GM18502 (cell line): ENCODE results near the gene SMAD3.
"Not testable (repeated sequence)": the region's sequence is repeated elsewhere in the genome, so short reads cannot be mapped to it uniquely, and the experiment has no call there.

ENCODE experiments used
- ATAC-seq: cut with Tn5 transposase; IDR thresholded peaks from one replicate; pipeline ENCODE4 v1.9.1; 2021; ENCODE audit warnings: mild to moderate bottlenecking; ENCODE audit not compliant: unreplicated experiment, poor library complexity

The SMAD3 gene

DNA sequence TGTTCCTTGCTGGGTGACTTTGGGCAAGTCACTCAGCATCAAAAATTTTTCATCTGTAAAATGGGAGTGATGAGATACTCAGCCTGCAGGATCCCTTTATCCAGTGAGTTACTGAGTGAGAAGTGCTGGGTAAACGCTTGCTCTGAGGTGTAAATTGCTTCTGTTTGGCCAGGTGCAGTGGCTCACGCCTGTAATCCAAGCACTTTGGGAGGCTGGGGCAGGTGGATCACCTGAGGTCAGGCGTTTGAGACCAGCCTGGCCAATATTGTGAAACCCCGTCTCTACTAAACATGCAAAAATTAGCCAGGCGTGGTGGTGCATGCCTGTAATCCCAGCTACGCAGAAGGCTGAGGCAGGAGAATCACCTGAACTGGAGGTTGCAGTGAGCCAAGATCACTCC lies 87.6 kb downstream of the SMAD3 start:
- not testable (repeated sequence) for ATAC-seq

DNA sequence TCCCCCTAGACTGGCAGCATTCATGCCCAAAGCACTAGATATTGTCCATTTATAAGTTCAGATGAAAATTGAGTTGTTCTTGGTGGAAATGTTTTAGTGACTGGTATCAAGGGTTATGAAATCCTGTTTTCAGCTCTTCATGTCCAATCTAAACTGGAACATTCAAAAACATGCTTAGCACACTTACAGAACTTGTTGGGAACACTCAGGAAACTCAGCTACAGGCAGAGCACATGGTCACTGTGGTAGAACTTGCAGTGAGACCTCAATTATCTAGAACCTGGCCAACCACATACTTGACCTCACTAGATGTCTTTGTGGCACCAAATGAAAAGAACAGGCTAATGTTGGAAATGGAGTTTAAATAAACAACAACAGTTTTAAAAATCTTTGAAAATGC lies 88.8 kb downstream of the SMAD3 start:
- ATAC-seq = no peak

DNA sequence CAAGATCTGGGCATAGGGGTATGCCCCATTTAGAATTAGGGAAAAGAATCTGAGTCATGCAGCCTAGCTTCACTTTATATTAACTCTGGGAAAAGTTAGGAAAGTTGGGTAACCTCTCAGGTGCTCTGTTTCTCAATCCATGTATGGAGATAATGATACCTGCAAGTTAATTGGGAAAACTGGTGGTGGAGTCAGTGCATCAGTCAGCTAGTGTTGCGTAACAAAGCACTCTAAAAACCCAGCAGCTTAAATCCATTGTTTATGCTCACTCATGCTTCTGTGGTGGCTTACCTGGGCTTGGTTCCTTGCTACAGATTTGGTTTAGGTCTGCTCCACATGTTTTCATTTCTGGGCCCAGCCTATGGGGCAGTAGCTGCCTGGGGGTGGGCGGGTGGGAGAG lies 91.0 kb downstream of the SMAD3 start:
- ATAC-seq = no peak

DNA sequence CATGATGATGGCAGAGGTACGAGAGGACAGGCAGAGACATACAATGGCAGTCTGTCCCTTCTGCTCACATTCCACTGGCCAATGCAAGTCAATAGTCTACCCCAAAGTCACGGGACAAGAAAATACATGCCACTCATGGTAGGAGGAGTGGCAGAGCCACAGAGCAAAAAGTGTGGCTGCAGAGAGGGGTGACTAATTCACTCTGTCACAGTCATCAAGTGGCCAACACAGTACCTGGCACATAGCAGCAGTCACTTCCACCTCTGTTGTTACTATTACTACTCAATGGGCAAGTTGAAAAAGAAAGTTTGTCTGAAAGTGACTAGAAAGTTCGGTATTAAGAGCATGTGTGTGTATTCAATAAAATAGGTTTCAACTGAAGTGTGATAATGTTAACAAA lies 91.4 kb downstream of the SMAD3 start:
- no peak for ATAC-seq

- ATAC-seq = no peak
These were observed 92.3 kb downstream of the SMAD3 start for GRCh38 chr15:67157521-67158252.

- ATAC-seq = no peak
These were observed 93.0 kb downstream of the SMAD3 start for GRCh38 chr15:67158367-67158766.

DNA sequence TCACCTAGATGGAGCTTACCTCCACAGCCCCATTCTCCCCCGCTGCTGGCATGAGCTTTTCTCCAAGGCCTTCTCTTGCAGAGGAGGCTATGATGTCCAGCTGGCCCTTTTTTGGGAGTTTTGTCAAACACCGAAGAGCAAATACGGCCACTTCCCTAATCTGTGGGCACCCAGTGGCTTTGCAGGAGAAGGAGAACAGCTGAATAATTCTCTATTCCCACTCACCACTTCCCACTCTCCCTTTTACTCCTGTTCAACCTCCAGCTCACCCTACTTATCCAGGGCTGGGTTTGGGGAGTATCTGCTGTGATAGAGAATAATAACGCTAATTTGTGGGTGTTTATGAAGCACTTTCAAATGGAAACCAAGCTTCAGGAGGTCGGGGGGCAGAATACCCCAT lies 96.0 kb downstream of the SMAD3 start:
- ATAC-seq = no peak

DNA sequence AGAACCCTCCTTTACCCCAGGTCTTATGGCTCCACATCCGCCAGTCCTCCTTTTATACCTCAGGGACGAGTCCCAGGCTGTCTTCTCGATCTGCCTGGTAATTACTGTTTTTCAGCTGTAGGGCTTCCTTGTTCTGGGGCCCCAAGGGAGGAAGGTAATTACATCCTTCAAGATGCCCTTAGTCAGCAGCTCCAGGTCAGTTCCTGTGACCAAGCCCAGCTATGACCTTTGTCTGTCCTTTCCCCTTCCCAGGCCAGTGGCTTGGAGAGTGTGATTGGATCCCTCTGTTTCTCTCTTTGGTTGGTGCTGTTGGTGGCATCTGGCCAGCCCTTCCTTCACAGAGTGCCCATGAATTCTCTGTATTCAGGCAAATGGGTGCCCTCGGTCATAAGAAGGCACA lies 96.5 kb downstream of the SMAD3 start:
- ATAC-seq = no peak

DNA sequence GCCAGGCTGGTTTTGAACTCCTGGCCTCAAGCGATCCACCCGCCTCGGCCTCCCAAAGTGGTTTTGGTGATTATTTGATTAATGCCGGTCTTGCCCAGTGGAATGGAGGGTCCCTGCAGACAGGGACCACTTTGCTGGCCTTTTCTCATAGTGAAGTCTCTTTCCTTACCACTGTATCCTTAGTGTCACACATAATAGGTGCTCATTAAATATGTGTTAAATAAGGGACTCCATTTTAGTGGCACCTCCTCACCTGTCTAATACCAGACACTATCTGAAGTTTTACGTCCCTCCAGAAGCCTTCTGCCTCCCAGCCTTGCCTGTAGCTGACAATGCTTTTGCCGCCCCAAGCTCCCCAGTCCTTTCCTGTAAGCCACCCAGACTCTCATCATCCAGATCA lies 97.8 kb downstream of the SMAD3 start:
- no peak for ATAC-seq

DNA sequence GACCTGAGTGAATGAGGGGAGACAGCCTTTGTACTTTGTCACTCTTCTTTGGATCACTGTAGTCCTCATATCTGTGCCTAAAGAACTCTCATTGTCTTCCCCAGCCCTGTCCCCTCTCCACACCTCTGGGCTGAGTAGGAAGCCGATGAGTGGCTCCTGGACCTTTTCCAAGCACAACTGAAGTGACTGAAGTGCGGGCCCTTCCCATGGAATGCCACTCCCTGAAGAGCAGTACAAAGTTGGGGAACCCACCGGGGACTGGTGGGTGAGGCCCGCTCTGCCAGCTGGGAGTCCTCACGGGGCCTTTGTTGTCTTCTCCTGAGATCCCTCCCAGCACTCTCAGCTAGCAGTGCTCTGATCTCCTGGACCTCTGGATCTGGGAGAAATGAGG lies 99.0 kb downstream of the SMAD3 start:
- no peak for ATAC-seq

DNA sequence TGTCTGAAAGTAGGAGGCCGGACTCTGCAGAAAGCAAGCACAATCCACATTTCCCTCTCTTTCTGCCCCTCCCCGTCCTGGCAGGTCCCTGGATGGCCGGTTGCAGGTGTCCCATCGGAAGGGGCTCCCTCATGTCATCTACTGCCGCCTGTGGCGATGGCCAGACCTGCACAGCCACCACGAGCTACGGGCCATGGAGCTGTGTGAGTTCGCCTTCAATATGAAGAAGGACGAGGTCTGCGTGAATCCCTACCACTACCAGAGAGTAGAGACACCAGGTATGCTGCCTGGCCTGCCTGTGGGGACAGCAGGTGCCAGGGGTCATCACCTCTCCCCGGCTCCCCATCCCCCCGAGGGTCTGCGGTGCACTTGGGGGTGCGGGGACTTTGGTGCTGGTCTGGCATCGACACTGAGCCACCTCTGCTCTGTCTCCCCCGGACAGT lies 99.4 kb downstream of the SMAD3 start:
- no peak for ATAC-seq

DNA sequence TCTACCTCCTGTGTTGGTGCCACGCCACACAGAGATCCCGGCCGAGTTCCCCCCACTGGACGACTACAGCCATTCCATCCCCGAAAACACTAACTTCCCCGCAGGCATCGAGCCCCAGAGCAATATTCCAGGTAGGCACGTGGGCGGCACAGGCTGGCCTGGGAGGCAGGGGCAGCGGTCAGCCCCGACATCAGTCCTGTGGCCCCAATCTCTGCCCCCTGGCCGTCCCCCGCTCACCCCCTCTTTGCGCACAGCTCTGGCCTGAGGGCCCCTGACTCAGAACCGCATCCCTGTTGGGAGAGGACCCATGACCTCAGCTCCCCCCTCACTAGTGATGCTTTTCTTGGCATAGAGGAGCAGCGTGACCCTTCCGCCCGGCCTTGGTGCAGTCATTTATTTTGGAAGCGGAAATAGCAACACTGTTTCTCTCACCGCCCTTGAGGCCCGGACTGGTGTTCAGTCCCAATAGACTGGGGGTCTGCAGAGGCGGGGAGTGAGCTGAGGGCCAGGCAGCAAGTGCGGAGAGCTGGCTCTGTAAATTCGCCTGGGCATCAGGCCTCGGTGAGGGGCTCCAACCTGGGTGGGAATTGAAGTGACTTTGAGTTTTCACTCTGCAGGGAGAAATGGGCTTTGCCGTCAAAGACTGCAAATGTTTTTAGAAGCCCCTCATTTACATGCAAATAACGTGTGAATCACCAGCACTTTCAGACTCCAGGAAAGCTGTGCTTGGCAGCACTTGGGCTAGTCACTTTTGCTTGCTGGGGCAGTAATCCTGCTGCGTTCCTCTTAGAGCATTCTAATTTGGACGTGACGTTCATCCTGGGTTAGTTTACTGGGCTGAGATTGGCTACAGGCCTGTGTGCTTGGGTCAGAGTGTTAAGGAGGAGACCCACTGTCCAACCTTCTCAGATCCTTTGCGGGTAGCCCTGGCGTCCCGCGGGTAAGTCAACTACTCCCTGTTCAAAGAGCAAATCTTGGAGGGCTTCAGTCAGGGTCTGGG lies 100.2 kb downstream of the SMAD3 start:
- no peak for ATAC-seq

GRCh38 chr15:67166280-67167009 lies 101.0 kb downstream of the SMAD3 start:
- no peak for ATAC-seq

DNA sequence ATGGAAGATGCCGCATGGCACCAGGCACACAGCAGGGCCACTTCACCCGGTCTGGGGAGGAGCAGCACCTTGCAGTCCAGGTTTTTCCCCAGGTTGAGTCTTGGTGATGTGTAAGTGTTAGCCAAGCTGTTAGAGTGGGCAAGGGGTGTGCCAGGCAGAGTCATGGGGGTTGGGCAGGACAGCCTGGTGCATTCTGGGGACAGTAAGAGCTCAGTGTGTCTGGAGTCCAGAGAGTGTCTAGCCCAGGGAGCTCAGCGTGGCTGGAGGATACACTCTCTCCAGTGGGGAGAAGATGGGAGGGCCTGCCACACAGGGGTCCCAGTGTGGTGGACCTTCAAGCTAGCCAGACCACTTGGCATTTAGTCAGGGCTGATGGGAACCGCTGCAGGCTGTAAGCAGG lies 101.7 kb downstream of the SMAD3 start:
- no peak for ATAC-seq

DNA sequence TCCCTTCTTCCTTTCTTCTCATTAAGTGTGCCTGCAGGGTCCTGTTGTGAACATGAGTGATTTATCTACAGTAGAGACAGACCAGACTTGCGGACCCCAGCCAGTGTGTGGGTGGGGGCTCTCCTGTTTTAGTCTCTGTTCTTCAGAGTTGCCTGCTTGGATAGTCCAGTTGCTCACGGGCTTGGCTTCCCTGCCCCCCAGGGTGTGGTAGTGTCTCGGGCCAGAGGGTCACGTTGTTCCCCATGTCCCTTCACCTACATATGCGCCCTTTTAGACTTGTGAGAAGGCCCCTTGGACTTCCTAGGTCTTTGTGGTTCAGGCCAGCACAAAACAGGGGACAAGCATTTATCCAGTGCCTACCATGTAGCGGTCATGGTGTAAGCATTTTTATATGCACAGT lies 103.3 kb downstream of the SMAD3 start:
- no peak for ATAC-seq

- no peak for ATAC-seq
These were observed 104.9 kb downstream of the SMAD3 start for GRCh38 chr15:67170143-67170925.

GRCh38 chr15:67171471-67171870 lies 106.1 kb downstream of the SMAD3 start:
- no peak for ATAC-seq

- ATAC-seq = no peak
These were observed 106.8 kb downstream of the SMAD3 start for GRCh38 chr15:67172172-67172571.

DNA sequence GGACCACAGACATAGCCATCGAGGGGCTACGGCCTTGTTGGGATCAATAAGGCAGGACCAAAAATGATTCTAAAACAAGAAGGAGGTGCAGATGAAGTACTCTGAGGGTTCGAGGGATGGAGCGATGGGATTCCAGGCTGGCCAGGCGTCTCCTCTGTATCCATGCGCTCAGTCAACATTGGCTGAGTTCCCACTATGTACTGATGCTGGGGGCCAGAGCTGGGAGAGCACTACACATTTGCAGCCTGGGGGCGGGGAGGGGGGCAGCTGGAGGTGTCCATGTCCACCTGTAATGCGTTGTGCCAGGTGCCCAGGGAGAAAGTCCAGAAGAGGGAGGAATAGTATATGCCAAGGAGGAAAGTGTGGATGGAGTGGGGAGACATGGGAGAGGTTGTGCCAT lies 107.6 kb downstream of the SMAD3 start:
- no peak for ATAC-seq

GRCh38 chr15:67173786-67174185 lies 108.4 kb downstream of the SMAD3 start:
- ATAC-seq = no peak
